GM18505 (cell line): Measurements from ENCODE around the gene ZNF248.
A peak's percentile ranks its signal among the peaks of the same experiment; 100 is the strongest.

ENCODE experiments used
- ATAC-seq: cut with Tn5 transposase; IDR thresholded peaks from one replicate; pipeline ENCODE4 v1.9.1; 2021; ENCODE audit not compliant: unreplicated experiment
- POLR2A ChIP-seq: IDR thresholded peaks from 4 replicates; pipeline ENCODE4 v1.6.1; 2011; ENCODE audit warnings: borderline replicate concordance; ENCODE audit not compliant: insufficient read depth, insufficient read length; ENCODE audit errors: extremely low read depth

The ZNF248 gene

DNA sequence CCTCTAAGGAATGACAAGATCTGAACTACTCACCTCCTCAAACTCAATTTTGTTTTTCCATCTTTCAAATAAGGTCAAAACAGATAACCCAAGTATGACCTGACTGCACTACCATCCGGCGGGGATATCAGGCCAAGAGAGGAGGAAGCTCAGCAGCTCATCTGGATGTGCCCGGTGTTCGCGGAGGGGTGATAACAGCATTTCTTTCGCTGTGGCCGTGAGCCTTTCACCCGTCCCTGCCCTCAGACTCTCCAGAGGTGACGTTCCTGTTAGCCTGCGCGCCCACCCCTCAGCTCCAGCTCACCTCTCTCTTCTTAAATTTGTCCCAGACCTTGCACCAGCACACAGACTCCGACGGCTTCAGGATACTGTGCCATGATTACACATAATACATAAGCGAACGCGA is 526 bp downstream of the ZNF248 start:
- no peak for TF ChIP-seq POLR2A
- ATAC-seq: peak; percentile 8

DNA sequence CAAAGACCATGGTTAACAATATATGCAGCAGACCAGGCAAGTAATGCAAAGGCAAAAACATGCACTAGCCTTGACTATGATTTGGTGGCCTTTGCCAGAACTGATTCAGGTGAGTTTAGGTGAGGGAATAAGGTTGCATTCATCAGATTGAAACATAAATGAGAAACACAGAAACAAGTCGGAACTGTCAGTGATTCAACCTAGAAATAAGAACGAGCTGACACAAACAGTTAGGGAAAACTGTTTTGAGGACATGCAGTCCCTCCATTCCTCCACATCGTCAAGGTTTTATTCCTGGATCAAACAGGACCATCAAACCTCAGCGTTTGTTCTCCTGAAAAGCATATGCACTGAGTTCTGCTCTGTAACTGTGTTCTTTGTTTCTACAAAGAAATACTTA is 1.8 kb downstream of the ZNF248 start:
- no peak for ATAC-seq
- no peak for TF ChIP-seq POLR2A

DNA sequence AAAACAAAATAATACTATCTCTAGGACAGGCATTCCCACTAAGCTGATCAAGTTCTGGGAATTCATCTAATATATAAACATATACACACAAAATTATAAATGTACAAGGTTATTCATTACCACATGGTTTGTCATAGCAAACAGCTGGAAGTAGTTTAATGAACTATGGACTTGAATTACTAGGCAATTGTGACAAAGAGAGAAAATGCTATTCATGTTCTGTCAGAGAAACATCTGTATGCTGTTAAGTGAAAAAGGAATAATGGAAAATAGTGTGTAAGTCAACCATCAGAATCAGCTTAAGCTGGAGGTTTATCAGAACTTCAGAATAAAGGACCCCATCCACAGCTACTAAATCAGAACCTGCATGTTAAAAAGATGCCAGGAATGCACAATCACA is 2.8 kb downstream of the ZNF248 start:
- TF ChIP-seq POLR2A: no peak
- no peak for ATAC-seq

DNA sequence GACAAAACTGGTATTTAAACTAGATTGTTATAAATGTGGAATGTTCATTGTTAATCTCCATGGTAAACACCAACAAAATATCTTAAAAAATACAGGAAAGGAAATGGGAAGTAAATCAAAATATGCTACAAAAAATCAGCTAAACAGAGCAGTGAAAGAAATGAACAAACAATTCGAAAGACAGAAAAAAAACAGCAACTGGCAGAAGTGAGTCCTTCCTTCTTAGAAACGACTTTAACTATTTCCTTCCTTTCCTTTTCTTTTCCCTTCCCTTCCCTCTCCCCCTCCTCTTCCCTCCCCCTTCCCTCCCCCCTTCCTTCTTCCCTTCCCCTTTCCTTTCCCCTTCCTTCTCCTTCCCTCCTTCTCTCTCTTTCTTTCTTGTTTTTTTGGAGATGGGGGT is 12.8 kb downstream of the ZNF248 start:
- TF ChIP-seq POLR2A: no peak
- ATAC-seq: no peak

DNA sequence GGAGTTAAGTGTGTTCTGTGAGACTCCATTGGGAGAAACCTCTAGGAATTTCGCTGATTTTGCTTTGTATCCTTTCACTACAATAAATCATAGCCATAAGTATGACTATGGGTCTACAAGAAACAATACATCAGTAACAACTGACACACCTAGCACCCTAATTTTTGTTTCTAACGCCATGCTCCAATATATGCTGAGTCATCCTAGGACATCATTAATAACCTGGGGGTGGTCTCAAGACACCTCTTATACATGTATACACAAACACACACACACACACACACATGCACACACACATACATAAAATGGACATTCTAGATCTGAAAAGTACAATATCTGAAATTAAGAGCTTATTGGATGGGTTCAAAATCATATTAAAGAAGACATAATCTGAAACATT is 18.2 kb downstream of the ZNF248 start:
- no peak for ATAC-seq

DNA sequence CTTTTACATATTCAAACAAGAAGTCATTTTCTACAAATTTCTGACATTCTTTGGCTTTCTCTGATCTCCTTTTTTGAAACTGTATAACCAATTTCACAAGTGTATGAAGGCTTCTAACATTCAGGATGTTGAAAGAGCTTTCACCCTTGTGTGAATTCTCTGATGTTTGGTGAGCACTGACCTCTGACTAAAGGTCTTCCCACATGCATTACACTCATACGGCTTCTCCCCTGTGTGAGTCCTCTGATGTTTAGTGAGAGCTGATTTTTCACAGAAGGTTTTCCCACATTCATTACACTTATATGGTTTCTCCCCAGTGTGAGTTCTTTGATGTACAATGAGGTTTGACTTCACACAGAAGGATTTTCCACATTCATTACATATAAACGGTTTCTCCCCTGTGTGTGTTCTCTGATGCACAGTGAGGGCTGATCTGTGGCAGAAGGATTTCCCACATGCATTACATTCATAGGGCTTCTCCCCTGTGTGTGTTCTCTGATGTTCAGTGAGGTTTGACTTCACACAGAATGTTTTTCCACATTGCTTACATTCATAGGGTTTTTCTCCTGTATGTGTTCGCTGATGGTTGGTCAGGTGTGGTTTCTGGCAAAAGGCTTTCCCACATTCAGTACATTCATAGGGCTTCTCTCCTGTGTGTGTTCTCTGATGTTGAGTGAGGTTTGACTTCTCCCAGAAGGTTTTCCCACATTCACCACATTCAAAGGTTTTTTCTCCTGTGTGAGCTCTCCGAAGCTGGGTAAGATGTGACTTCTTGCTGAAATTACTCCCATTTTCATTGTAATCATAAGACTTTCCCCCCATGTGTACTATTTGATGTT is 25.7 kb downstream of the ZNF248 start:
- no peak for TF ChIP-seq POLR2A
- ATAC-seq: no peak

More for the DNA sequence above, 18.2 kb downstream of the ZNF248 start:
- no peak for TF ChIP-seq POLR2A

DNA sequence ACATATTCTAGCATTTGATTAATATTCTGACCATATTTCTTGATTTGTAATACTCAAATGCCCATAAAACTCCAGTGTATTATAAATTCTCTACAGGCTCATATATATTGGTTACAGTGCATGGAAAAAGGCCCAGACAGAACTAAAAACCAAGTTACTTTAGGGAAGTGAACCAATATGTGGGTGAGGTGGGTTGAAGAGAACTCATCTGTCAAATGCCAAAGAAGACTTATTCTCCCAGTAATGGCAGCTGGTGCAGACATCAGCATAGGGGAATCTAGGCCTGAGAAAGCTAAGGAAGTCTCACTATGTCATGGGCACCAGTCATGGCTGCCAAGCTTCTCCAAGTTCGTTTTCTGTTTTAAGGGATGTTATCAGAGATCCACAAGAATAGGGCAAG is 30.6 kb downstream of the ZNF248 start:
- TF ChIP-seq POLR2A: no peak
- ATAC-seq: no peak

DNA sequence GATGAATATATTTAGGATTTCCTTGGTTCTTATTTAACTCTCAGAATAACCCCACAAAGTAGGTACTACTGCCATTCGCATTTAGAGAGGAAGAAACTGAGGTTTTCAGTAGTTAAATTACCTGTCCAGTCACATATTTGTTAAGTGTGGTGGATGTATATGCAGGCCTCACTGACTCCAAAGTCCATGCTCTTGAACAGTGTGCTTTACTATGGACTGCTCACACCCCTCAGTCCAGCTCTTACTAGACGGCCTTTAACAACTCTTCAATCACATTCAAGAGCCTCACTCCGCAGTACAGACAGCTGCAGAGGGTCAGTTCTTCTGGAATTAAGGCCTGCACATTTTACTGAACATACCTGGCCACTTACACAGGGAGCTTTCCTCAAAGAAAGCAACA is 36.2 kb downstream of the ZNF248 start:
- no peak for TF ChIP-seq POLR2A

DNA sequence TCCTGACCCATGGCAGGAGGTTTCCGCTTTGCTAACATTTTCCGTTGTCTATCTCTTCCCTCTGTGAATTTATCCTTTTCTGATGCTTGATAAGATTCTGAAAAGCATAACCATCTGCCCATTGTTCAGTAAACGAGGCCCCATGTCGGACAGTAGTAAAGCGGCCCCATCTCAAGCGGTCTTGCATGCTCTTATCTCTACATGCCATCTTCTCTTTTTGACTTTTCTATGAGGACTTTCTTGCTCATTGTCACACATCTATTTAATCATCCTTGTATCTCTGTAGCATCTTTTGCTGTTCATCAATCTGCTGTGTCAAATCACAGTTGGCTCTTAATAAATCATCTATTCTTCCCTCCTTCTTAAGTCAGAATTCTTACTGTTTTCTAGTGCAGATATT is 37.6 kb downstream of the ZNF248 start:
- no peak for ATAC-seq
- no peak for TF ChIP-seq POLR2A

More for the DNA sequence above, 36.2 kb downstream of the ZNF248 start:
- no peak for ATAC-seq

DNA sequence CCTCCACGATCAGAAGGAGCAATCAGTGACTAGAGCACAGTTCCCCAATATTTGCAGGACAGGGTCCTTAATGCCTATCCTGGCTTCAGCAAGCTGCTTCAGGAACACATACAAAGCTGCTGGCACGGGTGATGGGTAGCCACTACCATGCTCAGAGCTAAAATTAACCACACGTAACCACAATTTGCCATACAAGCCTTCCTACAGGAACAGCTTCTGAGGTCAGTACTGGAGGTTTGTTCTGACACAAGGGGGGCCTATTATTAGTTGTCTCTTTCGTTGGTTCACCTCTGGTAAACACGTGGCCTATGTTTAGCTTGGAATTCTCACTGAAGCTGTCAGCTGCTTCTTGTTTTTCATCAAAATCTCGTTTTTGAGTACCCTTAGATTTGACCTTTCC is 41.1 kb downstream of the ZNF248 start:
- TF ChIP-seq POLR2A: no peak
- ATAC-seq: no peak

DNA sequence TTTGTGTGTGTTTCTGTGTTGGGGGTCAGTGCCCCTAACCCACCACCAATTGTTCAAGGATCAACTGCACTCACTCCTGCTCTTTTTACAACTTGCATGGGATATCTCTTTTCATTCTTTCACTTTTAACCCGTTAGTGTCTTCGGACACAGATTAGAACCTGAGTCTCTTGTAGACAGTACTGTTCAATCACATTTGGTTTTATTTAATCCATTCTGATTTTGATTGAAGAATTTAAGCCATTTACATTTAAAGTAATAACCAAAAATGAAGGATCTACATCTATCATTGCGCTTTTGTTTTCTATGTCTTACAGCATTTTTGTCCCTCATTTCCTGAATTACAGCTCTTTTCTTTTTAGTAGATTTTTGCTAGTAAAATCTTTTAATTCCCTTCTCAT is 43.6 kb downstream of the ZNF248 start:
- no peak for TF ChIP-seq POLR2A
- ATAC-seq: no peak

DNA sequence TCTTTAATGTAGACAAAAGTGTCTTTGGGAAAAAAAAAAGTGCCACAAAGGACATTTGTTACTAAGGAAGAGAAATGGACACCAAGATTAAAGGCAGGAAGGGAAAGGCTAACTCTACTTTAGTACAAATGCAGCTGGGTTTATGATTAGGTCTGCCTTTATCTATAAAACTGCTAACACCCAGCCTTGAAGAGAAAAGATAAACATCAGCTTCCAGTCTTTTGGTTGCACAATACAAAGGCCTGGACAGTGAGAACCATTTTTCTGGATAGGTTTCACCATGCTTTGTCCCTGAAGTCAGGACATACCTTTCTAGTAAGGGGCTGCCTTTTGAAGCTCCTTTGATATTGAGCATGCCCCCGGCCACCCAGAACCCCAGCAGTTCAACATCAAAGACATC is 45.1 kb downstream of the ZNF248 start:
- no peak for TF ChIP-seq POLR2A
- no peak for ATAC-seq

DNA sequence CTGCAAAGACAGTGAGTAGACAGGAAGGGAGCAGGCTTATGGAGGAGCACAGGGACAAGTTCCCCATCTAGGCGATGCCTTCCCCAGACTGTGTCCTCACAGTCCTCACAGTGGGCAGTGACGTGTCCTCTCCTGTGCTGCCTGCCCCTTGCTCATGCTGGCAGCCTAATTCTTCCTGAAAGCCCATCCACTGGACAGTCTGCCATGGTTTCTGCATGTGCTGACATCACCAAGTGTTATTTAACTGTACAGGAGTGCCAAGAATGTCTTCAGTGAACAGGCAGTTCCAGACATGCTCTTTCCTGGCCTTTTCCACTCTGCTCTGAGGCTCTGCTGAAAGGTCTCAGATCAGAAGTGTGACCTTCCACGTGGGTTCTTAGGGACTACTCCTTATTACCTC is 54.1 kb downstream of the ZNF248 start:
- TF ChIP-seq POLR2A: no peak

DNA sequence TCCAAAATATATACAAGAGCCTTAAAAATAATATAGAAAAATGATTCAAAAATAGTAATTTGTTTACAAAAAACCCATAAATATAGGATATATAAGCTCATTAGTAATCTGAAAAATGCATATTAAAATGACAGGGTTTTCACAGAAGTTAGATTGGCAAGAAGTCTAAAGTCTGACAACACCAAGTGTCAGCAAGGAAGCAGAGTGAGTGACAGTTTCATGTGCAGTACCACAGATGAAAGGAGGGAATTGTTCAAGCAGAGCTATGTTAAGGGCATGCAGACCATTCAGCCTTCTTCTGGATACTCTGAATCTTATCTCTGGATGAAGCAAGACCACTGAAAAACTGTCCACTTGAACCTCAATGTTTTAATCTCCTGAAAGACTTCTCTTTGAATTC is 55.9 kb downstream of the ZNF248 start:
- no peak for TF ChIP-seq POLR2A
- no peak for ATAC-seq

More for the DNA sequence above, 54.1 kb downstream of the ZNF248 start:
- no peak for ATAC-seq
